H1 (cell line): ENCODE results near the gene ARHGEF12.

Source experiments
- ASH2L ChIP-seq: fragments of 200-600, 300-600 bp; sonication (generic); IDR thresholded peaks from one replicate; pipeline ENCODE4 v1.7.1; 2017; ENCODE audit warnings: low read length
- BACH1 ChIP-seq: IDR thresholded peaks from 2 replicates; pipeline ENCODE4 v1.6.1; 2012; ENCODE audit warnings: low read length, improper control_type of control experiment
- CHD1 ChIP-seq: IDR thresholded peaks from 2 replicates; pipeline ENCODE4 v1.6.1; 2012; ENCODE audit warnings: low read depth, low read length, improper control_type of control experiment
- MAFK ChIP-seq: IDR thresholded peaks from 2 replicates; pipeline ENCODE4 v1.6.1; 2012; ENCODE audit warnings: low read depth, mild to moderate bottlenecking, improper control_type of control experiment, low read length
- POLR2AphosphoS5 ChIP-seq: IDR thresholded peaks from 2 replicates; pipeline ENCODE4 v1.6.1; 2011; ENCODE audit warnings: low read depth, low read length
- RFX5 ChIP-seq: IDR thresholded peaks from 2 replicates; pipeline ENCODE4 v1.6.1; 2011; ENCODE audit warnings: low read depth, low read length, improper control_type of control experiment, borderline replicate concordance
- SP1 ChIP-seq: IDR thresholded peaks from 2 replicates; pipeline ENCODE4 v1.6.1; 2011; ENCODE audit warnings: low read depth, low read length
- ZNF274 ChIP-seq: IDR thresholded peaks from 2 replicates; pipeline ENCODE4 v1.7.0; 2012; ENCODE audit warnings: low read length, borderline replicate concordance; ENCODE audit errors: extremely low read depth
- TF ChIP-seq, protein P1 (sequence below), 3 experiments: IDR thresholded peaks; 1 replicate in 2 of 3; 2 replicates in 1 of 3; pipeline versions ENCODE4 v1.5.1 to v1.6.1; 2011; ENCODE audit warnings: low read length in 3 of 3, mild to moderate bottlenecking in 3 of 3, inconsistent platforms in 2 of 3, low read depth in 1 of 3, moderate library complexity in 1 of 3; ENCODE audit not compliant: insufficient read depth in 1 of 3; ENCODE audit errors: control extremely low read depth in 1 of 3
- TF ChIP-seq, protein P2 (sequence below): IDR thresholded peaks from 2 replicates; pipeline ENCODE4 v1.6.1; 2012; ENCODE audit warnings: inconsistent platforms

DNA sequence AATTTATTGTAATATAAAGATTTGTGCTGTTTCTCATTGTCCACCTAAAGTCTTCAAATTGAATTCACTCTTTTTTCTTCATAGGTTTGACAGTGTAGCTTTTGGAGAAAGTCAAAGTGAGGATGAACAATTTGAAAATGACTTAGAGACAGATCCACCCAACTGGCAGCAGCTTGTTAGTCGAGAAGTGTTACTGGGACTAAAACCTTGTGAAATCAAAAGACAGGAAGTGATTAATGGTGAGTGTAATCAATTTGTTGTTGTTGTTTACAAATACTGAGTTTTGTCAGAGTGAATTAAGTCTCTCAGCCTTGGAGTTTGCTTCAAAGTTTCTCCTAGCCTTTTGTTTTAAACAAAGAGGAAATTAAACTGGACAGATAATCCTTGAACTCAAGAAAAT is 121.8 kb downstream of the ARHGEF12 start:
- TF ChIP-seq, protein P1, sequence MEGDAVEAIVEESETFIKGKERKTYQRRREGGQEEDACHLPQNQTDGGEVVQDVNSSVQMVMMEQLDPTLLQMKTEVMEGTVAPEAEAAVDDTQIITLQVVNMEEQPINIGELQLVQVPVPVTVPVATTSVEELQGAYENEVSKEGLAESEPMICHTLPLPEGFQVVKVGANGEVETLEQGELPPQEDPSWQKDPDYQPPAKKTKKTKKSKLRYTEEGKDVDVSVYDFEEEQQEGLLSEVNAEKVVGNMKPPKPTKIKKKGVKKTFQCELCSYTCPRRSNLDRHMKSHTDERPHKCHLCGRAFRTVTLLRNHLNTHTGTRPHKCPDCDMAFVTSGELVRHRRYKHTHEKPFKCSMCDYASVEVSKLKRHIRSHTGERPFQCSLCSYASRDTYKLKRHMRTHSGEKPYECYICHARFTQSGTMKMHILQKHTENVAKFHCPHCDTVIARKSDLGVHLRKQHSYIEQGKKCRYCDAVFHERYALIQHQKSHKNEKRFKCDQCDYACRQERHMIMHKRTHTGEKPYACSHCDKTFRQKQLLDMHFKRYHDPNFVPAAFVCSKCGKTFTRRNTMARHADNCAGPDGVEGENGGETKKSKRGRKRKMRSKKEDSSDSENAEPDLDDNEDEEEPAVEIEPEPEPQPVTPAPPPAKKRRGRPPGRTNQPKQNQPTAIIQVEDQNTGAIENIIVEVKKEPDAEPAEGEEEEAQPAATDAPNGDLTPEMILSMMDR (IDR thresholded peaks at IDR 0.05; ENCODE audit: control extremely low read depth in 1 of 3, insufficient read depth in 1 of 3, low read depth in 1 of 3, low read length in 3 of 3) = no peak
- TF ChIP-seq, protein P2, sequence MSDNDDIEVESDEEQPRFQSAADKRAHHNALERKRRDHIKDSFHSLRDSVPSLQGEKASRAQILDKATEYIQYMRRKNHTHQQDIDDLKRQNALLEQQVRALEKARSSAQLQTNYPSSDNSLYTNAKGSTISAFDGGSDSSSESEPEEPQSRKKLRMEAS = no peak
- TF ChIP-seq POLR2AphosphoS5 (no peak), SP1 (no peak), MAFK (no peak), ZNF274 (no peak), BACH1 (no peak), CHD1 (no peak), ASH2L (no peak), RFX5 (no peak)
